ENCODE measurements around the gene KIAA1143.

Gene KIAA1143

GRCh38 chr3:44761424-44762169 lies at the start of gene KIAA1143, which contains the start of gene KIF15:
Gene KIAA1143 (minus strand): TSS chr3:44761619. CDS start chr3:44761602, 17 bp downstream.
Gene KIF15 (plus strand): TSS chr3:44761794. CDS start chr3:44761866, 72 bp downstream.
- peak; percentile 81 for DNase-seq

- DNase-seq = no peak
Observed at GRCh38 chr3:44805960-44806359, 44.5 kb upstream of the KIAA1143 start.

- no peak for DNase-seq
Observed at GRCh38 chr3:44803298-44803697, 41.9 kb upstream of the KIAA1143 start.

- no peak for DNase-seq
Observed at GRCh38 chr3:44802011-44802410, 40.6 kb upstream of the KIAA1143 start.

- no peak for DNase-seq
Observed at GRCh38 chr3:44795197-44795596, 33.8 kb upstream of the KIAA1143 start.

GRCh38 chr3:44782891-44783290 lies 21.5 kb upstream of the KIAA1143 start:
- DNase-seq = no peak

GRCh38 chr3:44772099-44772442 lies 10.7 kb upstream of the KIAA1143 start:
- no peak for DNase-seq

- DNase-seq = no peak
Observed at GRCh38 chr3:44771424-44772098, 10.1 kb upstream of the KIAA1143 start.

GRCh38 chr3:44764248-44764647 lies 2.8 kb upstream of the KIAA1143 start:
- no peak for DNase-seq

GRCh38 chr3:44762690-44763089 lies 1.3 kb upstream of the KIAA1143 start:
- no peak for DNase-seq

GRCh38 chr3:44762170-44762677 lies 805 bp upstream of the KIAA1143 start:
- DNase-seq = no peak

- no peak for DNase-seq
Observed at GRCh38 chr3:44761101-44761423, 357 bp downstream of the KIAA1143 start.

- DNase-seq = no peak
Observed at GRCh38 chr3:44734646-44735168, 26.7 kb downstream of the KIAA1143 start.

GRCh38 chr3:44729384-44729910 lies 32.0 kb downstream of the KIAA1143 start, which contains the start of gene ZNF501:
Gene ZNF501 (plus strand): TSS chr3:44729635. CDS start chr3:44734422, 4,787 bp downstream.
- DNase-seq = no peak

GRCh38 chr3:44722103-44722401 lies 39.4 kb downstream of the KIAA1143 start:
- DNase-seq = no peak

GRCh38 chr3:44721231-44722102 lies 40.0 kb downstream of the KIAA1143 start:
- no peak for DNase-seq

- DNase-seq = no peak
Observed at GRCh38 chr3:44712455-44713075, 48.9 kb downstream of the KIAA1143 start, which contains the start of gene ZNF502. Gene ZNF502 (plus strand): TSS chr3:44712660. CDS start chr3:44720262, 7,602 bp downstream.
